Psoas muscle (tissue), 8 donors: ENCODE measurements around the gene PRRG1. TPM values are rescaled to one million over a fixed set of nuclear protein-coding genes. Genes with fewer than 3 reads are reported as not detected.

ENCODE experiments used
- ATAC-seq, 4 donors: fragments of 200-7000 bp; cut with Tn5 transposase; one replicate each; pipeline ENCODE4 v1.9.1; 2020; ENCODE audit warnings: moderate library complexity in 3 of 4, mild to moderate bottlenecking in 2 of 4
- DNase-seq, 2 donors: peaks; one replicate each; pipeline ENCODE4 v3.0.0-alpha.2; 2020
- H3K27ac ChIP-seq: fragments of 200-600 bp; one replicate; pipeline ENCODE4 v1.8.0; 2022
- H3K27me3 ChIP-seq, 3 donors: fragments of 200-600 bp in 1 of 3; one replicate each; pipeline versions ENCODE4 v1.6.1 to v1.8.0; 2013 to 2022; ENCODE audit warnings: low read length in 2 of 3, mild to moderate bottlenecking in 2 of 3, moderate library complexity in 1 of 3; ENCODE audit not compliant: insufficient read depth in 3 of 3
- H3K36me3 ChIP-seq, 2 donors: fragments of 200-600 bp in 1 of 2; one replicate each; pipeline versions ENCODE4 v1.6.1 to v1.8.0; 2013 to 2022; ENCODE audit warnings: low read depth in 1 of 2, mild to moderate bottlenecking in 1 of 2, moderate library complexity in 1 of 2; ENCODE audit not compliant: insufficient read depth in 1 of 2
- H3K4me1 ChIP-seq: fragments of 200-600 bp; one replicate; pipeline ENCODE4 v1.8.0; 2022
- H3K4me3 ChIP-seq: fragments of 200-600 bp; one replicate; pipeline ENCODE4 v1.8.0; 2022; ENCODE audit warnings: mild to moderate bottlenecking
- H3K9me3 ChIP-seq: fragments of 200-600 bp; one replicate; pipeline ENCODE4 v1.8.0; 2022
- CTCF ChIP-seq: fragments of 200-600 bp; IDR thresholded peaks from one replicate; pipeline ENCODE4 v1.8.0; 2022; ENCODE audit warnings: antibody characterized with exemption
- WGBS, 3 donors: extraction: QIAGEN DNeasy Blood & Tissue Kit; methylation state at CpG; one replicate each; pipeline versions ENCODE4 v1.1.6 to v1.1.7; 2013; 5-methylcytosine and 5-hydroxymethylcytosine counted together
- intact Hi-C, 2 donors: fragments of 100-400 bp; cut with DNase I; formaldehyde crosslinking; loops; one replicate each; pipeline versions ENCODE4 v1.11.0 to v1.14.2; 2022
- polyA plus RNA-seq, 3 donors: library from polyadenylated mRNA; stranded (reverse); fragments of 200-250 nt; gene quantifications; one replicate each; pipeline ENCODE4 v1.2.3, GENCODE V29; 2013
- total RNA-seq, 4 donors: library from RNA; stranded (reverse); fragmentation: NEBNext Ultra II Directional in 2 of 4; extraction: Animal tissue kit (Norgen Biotek cat#: 25700) in 2 of 4; gene quantifications; one replicate each; pipeline versions ENCODE4 v1.2.1 to v1.2.4, GENCODE V29; 2021 to 2023
- donor health status: healthy with polysubstance abuse.
- donor health status: DM: no; HTN: no; CAD: no; lungs with moderate emphysema.
- donor health status: Bipolar disorder and iron deficiency.
- donor health status: healthy.
- donor health status: DM: yes; HTN: yes; CAD: no.
- donor health status: DM: no; HTN: no; CAD: no.
- donor health status: DM: no; HTN: no; CAD: no.
- donor health status: DM: yes; HTN: yes; CAD: no.

The PRRG1 gene
- total and polyA plus RNA-seq, 7 donors = 2.5 to 21.3 (median 8.8) TPM

GRCh38 chrX:37504991-37505390, 155.8 kb downstream of the PRRG1 start:
- no peaks in the 10 kb centered on the region for H3K9me3 ChIP-seq
- 91 to 99% (median 97%) methylated on average over 21 to 35 of the region's 35 CpGs for WGBS, 3 donors
- no peak for ATAC-seq

More at GRCh38 chrX:37504991-37505390, 155.8 kb downstream of the PRRG1 start:
- H3K4me3 ChIP-seq = no peak overlapping the region
- H3K36me3 ChIP-seq = no peaks in the 10 kb centered on the region
- TF ChIP-seq CTCF = no peak
- no peaks in the 10 kb centered on the region for H3K4me1 ChIP-seq
- no peaks in the 10 kb centered on the region for H3K27me3 ChIP-seq
- intact Hi-C loops = no loop called here
- no peak for DNase-seq
- H3K27ac ChIP-seq = no peak overlapping the region

Other genes with a start within 250 kb of the PRRG1 start
- under 1 TPM; 0.04 to 0.30 (median 0.24) TPM for gene LANCL3, start 222.3 kb downstream of the PRRG1 start, total RNA-seq
- under 1 TPM; 0.01 to 0.06 (median 0.04) TPM for gene LANCL3, start 222.3 kb downstream of the PRRG1 start, polyA plus RNA-seq